Colonic mucosa (tissue), 4 donors: Measurements from ENCODE around the gene NFASC. TPM values are rescaled to one million over a fixed set of nuclear protein-coding genes. Genes with fewer than 3 reads are reported as not detected.

Experiments used
- DNase-seq: peaks from one replicate; pipeline ENCODE4 v3.0.0-alpha.2; 2020
- H3K27ac ChIP-seq: fragments of 200-600 bp; one replicate; pipeline ENCODE4 v1.8.0; 2021
- H3K27me3 ChIP-seq: fragments of 200-600 bp; one replicate; pipeline ENCODE4 v1.8.0; 2021
- H3K36me3 ChIP-seq: fragments of 200-600 bp; one replicate; pipeline ENCODE4 v1.8.0; 2021
- H3K4me1 ChIP-seq: fragments of 200-600 bp; one replicate; pipeline ENCODE4 v1.8.0; 2021; ENCODE audit warnings: mild to moderate bottlenecking
- H3K4me3 ChIP-seq: fragments of 200-600 bp; one replicate; pipeline ENCODE4 v1.8.0; 2021
- H3K9ac ChIP-seq, 2 donors: one replicate each; pipeline ENCODE4 v1.7.0; 2013; ENCODE audit warnings: control low read depth in 2 of 2, low read depth in 2 of 2, low read length in 2 of 2
- H3K9me3 ChIP-seq: fragments of 200-600 bp; one replicate; pipeline ENCODE4 v1.8.0; 2021
- CTCF ChIP-seq: fragments of 200-600 bp; IDR thresholded peaks from one replicate; pipeline ENCODE4 v1.8.0; 2022; ENCODE audit warnings: antibody characterized with exemption, mild to moderate bottlenecking
- intact Hi-C: fragments of 100-400 bp; cut with DNase I; formaldehyde crosslinking; loops from one replicate; pipeline ENCODE4 v1.14.1; 2022
- total RNA-seq, 2 donors: library from RNA; stranded (reverse); fragmentation: NEBNext Ultra II Directional in 1 of 2; extraction: Animal tissue kit (Norgen Biotek cat#: 25700) in 1 of 2; gene quantifications; one replicate each; pipeline ENCODE4 v1.2.1, GENCODE V29; 2021
- donor health status: healthy.
- donor health status: DM: no; HTN: no; CAD: no.
- donor health status: DM: no; HTN: no; CAD: no.

The NFASC gene
- total RNA-seq, 2 donors from 2014 or later, result 12.1 to 13.9 TPM

- Histone ChIP-seq H3K27me3 (no peaks in the 10 kb centered on the region), H3K4me1 (no peaks in the 10 kb centered on the region), H3K36me3 (no peaks in the 10 kb centered on the region), H3K9me3 (no peaks in the 10 kb centered on the region), H3K27ac (peak overlapping the region; percentile 69), H3K9ac (no peak overlapping the region), H3K4me3 (no peak overlapping the region)
- TF ChIP-seq CTCF, result no peak
- intact Hi-C loops, result no loop called here
- DNase-seq, result peak; percentile 50
These were observed 45.3 kb downstream of the NFASC start for GRCh38 chr1:204915861-204916495.

GRCh38 chr1:204917802-204918201, 47.1 kb downstream of the NFASC start:
- H3K27me3 ChIP-seq, result no peaks in the 10 kb centered on the region
- no peak overlapping the region for H3K27ac ChIP-seq
- intact Hi-C loops, result no loop called here

GRCh38 chr1:204920511-204920910, 49.8 kb downstream of the NFASC start:
- peak overlapping the region; percentile 28 for H3K27ac ChIP-seq
- no peak for DNase-seq
- intact Hi-C loops, result no loop called here
- no peaks in the 10 kb centered on the region for H3K4me1 ChIP-seq
- H3K9ac ChIP-seq, result no peak overlapping the region
- H3K4me3 ChIP-seq, result no peak overlapping the region
- no peaks in the 10 kb centered on the region for H3K9me3 ChIP-seq
- H3K36me3 ChIP-seq, result no peaks in the 10 kb centered on the region
- TF ChIP-seq CTCF, result no peak
- no peaks in the 10 kb centered on the region for H3K27me3 ChIP-seq

More at GRCh38 chr1:204917802-204918201, 47.1 kb downstream of the NFASC start:
- no peaks in the 10 kb centered on the region for H3K36me3 ChIP-seq
- no peak overlapping the region for H3K4me3 ChIP-seq
- no peak for DNase-seq
- H3K9me3 ChIP-seq, result no peaks in the 10 kb centered on the region
- H3K9ac ChIP-seq, result no peak overlapping the region
- H3K4me1 ChIP-seq, result no peaks in the 10 kb centered on the region
- TF ChIP-seq CTCF, result no peak

- Histone ChIP-seq H3K27ac (peak overlapping the region; percentile 28), H3K4me3 (no peak overlapping the region), H3K9me3 (no peaks in the 10 kb centered on the region), H3K4me1 (no peaks in the 10 kb centered on the region), H3K27me3 (no peaks in the 10 kb centered on the region), H3K9ac (no peak overlapping the region), H3K36me3 (no peaks in the 10 kb centered on the region)
- TF ChIP-seq CTCF, result no peak
- intact Hi-C loops, result no loop called here
- DNase-seq, result peak; percentile 53
These were observed 50.3 kb downstream of the NFASC start for GRCh38 chr1:204920967-204921366.

- H3K9ac ChIP-seq, result no peak overlapping the region
- no peaks in the 10 kb centered on the region for H3K4me1 ChIP-seq
- H3K27ac ChIP-seq, result no peak overlapping the region
- intact Hi-C loops, result no loop called here
- no peaks in the 10 kb centered on the region for H3K27me3 ChIP-seq
- H3K9me3 ChIP-seq, result no peaks in the 10 kb centered on the region
- no peaks in the 10 kb centered on the region for H3K36me3 ChIP-seq
- DNase-seq, result no peak
- no peak for TF ChIP-seq CTCF
- H3K4me3 ChIP-seq, result no peak overlapping the region
These were observed 51.3 kb downstream of the NFASC start for GRCh38 chr1:204921855-204922516.
